HCT116 (cell line): ENCODE measurements around the gene TLK1. TPM values are rescaled to one million over a fixed set of nuclear protein-coding genes. Genes with fewer than 3 reads are reported as not detected.

Experiments used
- ATAC-seq: fragments of 200-7000 bp; cut with Tn5 transposase; 2 replicates; pipeline ENCODE4 v1.9.1; 2020; ENCODE audit warnings: mild to moderate bottlenecking, moderate library complexity
- BruUV-seq: library from RNA; stranded (reverse); fragments of 400-500 nt; replicated peaks from 2 replicates; lab custom pipeline; 2021; lab: Mats Ljungman, UMichigan
- CTCF ChIA-PET: fragments of 300-600 bp; sonication (Branson Sonifier 250); formaldehyde crosslinking; loops from one replicate; lab custom pipeline; 2021; ENCODE audit warnings: antibody characterized with exemption; lab: Charles Lee
- POLR2A ChIA-PET: fragments of 300-600, 350-600 bp; sonication (Branson Sonifier 250); formaldehyde crosslinking; loops from one replicate; lab custom pipeline; 2021; ENCODE audit warnings: antibody characterized with exemption; lab: Charles Lee
- RAD21 ChIA-PET, 2 experiments: fragments of 300-600 bp; sonication (Branson Sonifier 250); formaldehyde crosslinking; loops; one replicate each; lab custom pipeline; 2023; ENCODE audit warnings: low total read pairs in 2 of 2; ENCODE audit not compliant: uncharacterized antibody in 2 of 2, unreplicated experiment in 2 of 2, low non-redundant PET in 1 of 2; lab: Charles Lee
- DNase-seq: peaks from one replicate; pipeline ENCODE4 v3.0.0-alpha.2; 2010; ENCODE audit warnings: low read depth, low spot score
- H2AFZ ChIP-seq: fragments of 200-600 bp; shearing (Covaris generic), sonication (generic); 2 replicates; pipeline ENCODE4 v1.6.1; 2017; ENCODE audit warnings: low read depth, mixed run types, mixed read lengths, antibody characterized with exemption, low read length; ENCODE audit not compliant: poor library complexity, severe bottlenecking
- H3K27ac ChIP-seq: 2 replicates; pipeline ENCODE4 v1.5.1; 2012; ENCODE audit warnings: low read depth, low read length
- H3K27me3 ChIP-seq: fragments of 200-600 bp; sonication (generic); 2 replicates; pipeline ENCODE4 v1.6.1; 2016; ENCODE audit warnings: mixed run types, low read length, mixed read lengths; ENCODE audit not compliant: insufficient read depth
- H3K36me3 ChIP-seq, 2 experiments: fragments of 200-500 bp in 1 of 2; fragments of 200-600 bp in 1 of 2; sonication (Bioruptor generic) in 1 of 2; sonication (generic) in 1 of 2; 2 replicates each; pipeline versions ENCODE4 v1.5.1 to v1.6.1; 2014 to 2016; ENCODE audit warnings: low read length in 2 of 2, inconsistent platforms in 1 of 2, mixed read lengths in 1 of 2, mixed run types in 1 of 2; ENCODE audit not compliant: insufficient read depth in 2 of 2, control insufficient read depth in 1 of 2
- H3K4me1 ChIP-seq, 2 experiments: fragments of 200-600 bp in 1 of 2; sonication (generic) in 1 of 2; 2 replicates each; pipeline versions ENCODE4 v1.5.1 to v1.6.1; 2012 to 2017; ENCODE audit warnings: low read length in 2 of 2, inconsistent platforms in 1 of 2, mild to moderate bottlenecking in 1 of 2, mixed read lengths in 1 of 2, mixed run types in 1 of 2, moderate library complexity in 1 of 2; ENCODE audit not compliant: insufficient read depth in 2 of 2, control insufficient read depth in 1 of 2
- H3K4me2 ChIP-seq: fragments of 200-600 bp; sonication (generic); 2 replicates; pipeline ENCODE4 v1.6.1; 2017; ENCODE audit warnings: mixed run types, low read length, mixed read lengths
- H3K4me3 ChIP-seq, 2 experiments: fragments of 200-600 bp in 1 of 2; sonication (generic) in 1 of 2; replicated peaks in 1 of 2; 2 replicates each; pipeline ENCODE4 v1.5.1; 2011 to 2016; ENCODE audit warnings: low read length in 2 of 2, control low read depth in 1 of 2, low read depth in 1 of 2, mild to moderate bottlenecking in 1 of 2, mixed read lengths in 1 of 2, mixed run types in 1 of 2
- H3K79me2 ChIP-seq: fragments of 200-600 bp; sonication (generic); 2 replicates; pipeline ENCODE4 v1.6.1; 2017; ENCODE audit warnings: mild to moderate bottlenecking, mixed run types, low read length, moderate library complexity, mixed read lengths; ENCODE audit not compliant: insufficient read depth
- H3K9ac ChIP-seq: fragments of 200-600 bp; sonication (generic); 2 replicates; pipeline ENCODE4 v1.6.1; 2016; ENCODE audit warnings: low read length, mixed read lengths
- H3K9me2 ChIP-seq: fragments of 200-600 bp; sonication (generic), shearing (Covaris generic); 2 replicates; pipeline ENCODE4 v1.6.1; 2017; ENCODE audit warnings: mixed run types, mild to moderate bottlenecking, moderate library complexity; ENCODE audit not compliant: insufficient read depth
- H3K9me3 ChIP-seq, 2 experiments: fragments of 200-500 bp in 1 of 2; fragments of 200-600 bp in 1 of 2; sonication (Bioruptor generic) in 1 of 2; sonication (generic) in 1 of 2; 2 replicates each; pipeline ENCODE4 v1.6.1; 2014 to 2017; ENCODE audit warnings: low read length in 2 of 2, mixed read lengths in 2 of 2, inconsistent platforms in 1 of 2, low read depth in 1 of 2, mild to moderate bottlenecking in 1 of 2, mixed run types in 1 of 2, moderate library complexity in 1 of 2; ENCODE audit not compliant: control insufficient read depth in 1 of 2, insufficient read depth in 1 of 2
- H4K20me1 ChIP-seq: fragments of 200-600 bp; sonication (generic), shearing (Covaris generic); 2 replicates; pipeline ENCODE4 v1.6.1; 2017; ENCODE audit warnings: mixed run types, mild to moderate bottlenecking, moderate library complexity; ENCODE audit not compliant: insufficient read depth
- CBX3 ChIP-seq: IDR thresholded peaks from 2 replicates; pipeline ENCODE4 v1.6.1; 2012; ENCODE audit warnings: low read depth
- CEBPB ChIP-seq: IDR thresholded peaks from 2 replicates; pipeline ENCODE4 v1.6.1; 2012; ENCODE audit warnings: low read depth
- EGR1 ChIP-seq: IDR thresholded peaks from 2 replicates; pipeline ENCODE4 v1.6.1; 2012; ENCODE audit warnings: low read depth
- ELF1 ChIP-seq: IDR thresholded peaks from 2 replicates; pipeline ENCODE4 v1.6.1; 2012; ENCODE audit warnings: low read depth, borderline replicate concordance
- EZH2 ChIP-seq: fragments of 200-600 bp; sonication (generic); IDR thresholded peaks from 2 replicates; pipeline ENCODE4 v1.6.1; 2017; ENCODE audit warnings: antibody characterized with exemption, mixed run types
- EZH2phosphoT487 ChIP-seq: fragments of 200-600 bp; IDR thresholded peaks from 2 replicates; pipeline ENCODE4 v1.6.1; 2018; ENCODE audit warnings: antibody characterized with exemption, borderline replicate concordance
- FOSL1 ChIP-seq: IDR thresholded peaks from 2 replicates; pipeline ENCODE4 v1.6.1; 2012; ENCODE audit warnings: low read depth
- JUND ChIP-seq: IDR thresholded peaks from 2 replicates; pipeline ENCODE4 v1.6.1; 2012
- POLR2A ChIP-seq: IDR thresholded peaks from 2 replicates; pipeline ENCODE4 v1.7.0; 2011; ENCODE audit warnings: borderline replicate concordance; ENCODE audit not compliant: insufficient read depth, insufficient read length; ENCODE audit errors: extremely low read depth
- POLR2AphosphoS5 ChIP-seq: IDR thresholded peaks from 2 replicates; pipeline ENCODE4 v1.6.1; 2011; ENCODE audit warnings: mild to moderate bottlenecking, low read depth, low read length, moderate library complexity
- RAD21 ChIP-seq: IDR thresholded peaks from 2 replicates; pipeline ENCODE4 v1.6.1; 2012; ENCODE audit warnings: low read depth, mild to moderate bottlenecking
- SP1 ChIP-seq: IDR thresholded peaks from 2 replicates; pipeline ENCODE4 v1.6.1; 2012; ENCODE audit warnings: low read depth
- TCF7L2 ChIP-seq: IDR thresholded peaks from 2 replicates; pipeline ENCODE4 v1.7.0; 2011; ENCODE audit warnings: borderline replicate concordance, inconsistent platforms; ENCODE audit not compliant: insufficient read depth, insufficient read length; ENCODE audit errors: extremely low read depth
- YY1 ChIP-seq: IDR thresholded peaks from 2 replicates; pipeline ENCODE4 v1.6.1; 2011; ENCODE audit warnings: low read length, low read depth, moderate library complexity, mild to moderate bottlenecking; ENCODE audit not compliant: insufficient replicate concordance; ENCODE audit errors: extremely low read depth
- ZFX ChIP-seq: fragments of 450-650 bp; IDR thresholded peaks from 2 replicates; pipeline ENCODE4 v1.6.1; 2017
- intact Hi-C: fragments of 100-400 bp; cut with micrococcal nuclease; formaldehyde crosslinking; loops from 2 replicates; pipeline ENCODE4 v1.10.0; 2022
- total RNA-seq: library from RNA; stranded (reverse); gene quantifications from one replicate; pipeline ENCODE4 v1.2.1, GENCODE V29; 2021; ENCODE audit not compliant: unreplicated experiment
- TF ChIP-seq, protein P1 (sequence below): IDR thresholded peaks from 2 replicates; pipeline ENCODE4 v1.6.1; 2011; ENCODE audit warnings: mild to moderate bottlenecking, low read length, moderate library complexity; ENCODE audit not compliant: insufficient replicate concordance; ENCODE audit errors: extremely low read depth
- TF ChIP-seq, protein P2 (sequence below), 3 experiments: fragments of 200-600 bp in 1 of 3; sonication (generic) in 1 of 3; IDR thresholded peaks in 2 of 3; conservative IDR thresholded peaks in 1 of 3; 2 replicates each; pipeline ENCODE4 v1.5.1; 2012 to 2017; ENCODE audit warnings: low read depth in 2 of 3, low read length in 2 of 3, antibody characterized with exemption in 1 of 3, borderline replicate concordance in 1 of 3, control low read depth in 1 of 3, mild to moderate bottlenecking in 1 of 3, mixed read lengths in 1 of 3, mixed run types in 1 of 3, moderate library complexity in 1 of 3; ENCODE audit not compliant: insufficient read depth in 1 of 3
- TF ChIP-seq, protein P3 (sequence below): IDR thresholded peaks from 2 replicates; pipeline ENCODE4 v1.6.1; 2012
- TF ChIP-seq, protein P4 (sequence below): IDR thresholded peaks from 2 replicates; pipeline ENCODE4 v1.6.1; 2012; ENCODE audit warnings: low read depth

The TLK1 gene
- total RNA-seq, 1 experiment from 2014 or later, result 57.7 TPM

DNA sequence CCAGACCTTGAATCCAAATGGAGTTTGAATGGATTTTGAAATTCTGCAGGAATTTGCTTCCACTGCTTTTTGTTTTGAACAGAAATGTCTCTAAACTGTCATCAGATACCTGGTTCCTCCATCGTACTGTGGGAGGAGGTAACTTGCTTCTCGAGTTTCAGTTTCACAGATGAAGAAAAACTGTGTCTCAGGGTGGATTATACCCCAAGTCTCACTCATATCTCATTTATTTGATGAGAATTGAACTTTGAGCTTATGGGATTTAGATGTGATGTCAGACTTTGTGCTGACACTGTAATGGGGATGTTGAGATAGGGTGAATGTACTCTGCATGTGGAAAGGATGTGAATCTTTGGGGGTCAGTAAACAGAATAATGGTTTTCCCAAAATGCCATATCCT lies 124.2 kb downstream of the TLK1 start (continued):
- no peak for TF ChIP-seq RAD21
- TF ChIP-seq FOSL1, result no peak

DNA sequence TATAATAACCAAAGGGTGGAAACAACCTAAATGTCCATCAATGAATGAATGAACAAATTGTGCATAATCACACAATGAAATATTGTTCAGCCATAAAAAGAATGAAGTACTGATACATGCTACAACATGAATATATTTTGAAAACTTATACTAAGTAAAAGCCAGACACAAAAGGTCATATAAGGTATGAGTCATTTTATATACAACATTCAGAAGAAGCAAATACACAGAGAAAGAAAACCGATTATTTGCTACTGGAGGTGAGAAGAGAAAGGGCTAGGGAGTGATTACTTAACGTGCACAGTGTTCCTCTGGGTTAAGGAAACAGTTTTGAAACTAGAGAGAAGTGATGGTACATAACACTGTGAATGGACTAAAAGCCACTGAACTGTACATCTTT lies 126.4 kb downstream of the TLK1 start:
- H3K27me3 ChIP-seq, result no peaks in the 10 kb centered on the region
- H3K9ac ChIP-seq, result no peak overlapping the region
- ChIA-PET CTCF (no interaction called here), POLR2A (no interaction called here), RAD21 (no interaction called here)
- no TSS peak for BruUV-seq
- DNase-seq (no peak), ATAC-seq (no peak)
- peaks cover 0 to 10% of the 10 kb centered on the region in 2 experiments; a peak in 1 of 4 replicates for H3K36me3 ChIP-seq
- H3K9me3 ChIP-seq, result no peaks in the 10 kb centered on the region
- intact Hi-C loops, result no loop called here
- H2AFZ ChIP-seq, result no peak overlapping the region
- H3K27ac ChIP-seq, result no peak overlapping the region
- H3K9me2 ChIP-seq, result no peaks in the 10 kb centered on the region
- no peak for TF ChIP-seq SP1
- TF ChIP-seq CBX3, result no peak
- TF ChIP-seq, protein P1, sequence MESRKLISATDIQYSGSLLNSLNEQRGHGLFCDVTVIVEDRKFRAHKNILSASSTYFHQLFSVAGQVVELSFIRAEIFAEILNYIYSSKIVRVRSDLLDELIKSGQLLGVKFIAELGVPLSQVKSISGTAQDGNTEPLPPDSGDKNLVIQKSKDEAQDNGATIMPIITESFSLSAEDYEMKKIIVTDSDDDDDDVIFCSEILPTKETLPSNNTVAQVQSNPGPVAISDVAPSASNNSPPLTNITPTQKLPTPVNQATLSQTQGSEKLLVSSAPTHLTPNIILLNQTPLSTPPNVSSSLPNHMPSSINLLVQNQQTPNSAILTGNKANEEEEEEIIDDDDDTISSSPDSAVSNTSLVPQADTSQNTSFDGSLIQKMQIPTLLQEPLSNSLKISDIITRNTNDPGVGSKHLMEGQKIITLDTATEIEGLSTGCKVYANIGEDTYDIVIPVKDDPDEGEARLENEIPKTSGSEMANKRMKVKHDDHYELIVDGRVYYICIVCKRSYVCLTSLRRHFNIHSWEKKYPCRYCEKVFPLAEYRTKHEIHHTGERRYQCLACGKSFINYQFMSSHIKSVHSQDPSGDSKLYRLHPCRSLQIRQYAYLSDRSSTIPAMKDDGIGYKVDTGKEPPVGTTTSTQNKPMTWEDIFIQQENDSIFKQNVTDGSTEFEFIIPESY, result no peak
- TF ChIP-seq ELF1, result no peak
- TF ChIP-seq EZH2, result no peak
- TF ChIP-seq, protein P2, sequence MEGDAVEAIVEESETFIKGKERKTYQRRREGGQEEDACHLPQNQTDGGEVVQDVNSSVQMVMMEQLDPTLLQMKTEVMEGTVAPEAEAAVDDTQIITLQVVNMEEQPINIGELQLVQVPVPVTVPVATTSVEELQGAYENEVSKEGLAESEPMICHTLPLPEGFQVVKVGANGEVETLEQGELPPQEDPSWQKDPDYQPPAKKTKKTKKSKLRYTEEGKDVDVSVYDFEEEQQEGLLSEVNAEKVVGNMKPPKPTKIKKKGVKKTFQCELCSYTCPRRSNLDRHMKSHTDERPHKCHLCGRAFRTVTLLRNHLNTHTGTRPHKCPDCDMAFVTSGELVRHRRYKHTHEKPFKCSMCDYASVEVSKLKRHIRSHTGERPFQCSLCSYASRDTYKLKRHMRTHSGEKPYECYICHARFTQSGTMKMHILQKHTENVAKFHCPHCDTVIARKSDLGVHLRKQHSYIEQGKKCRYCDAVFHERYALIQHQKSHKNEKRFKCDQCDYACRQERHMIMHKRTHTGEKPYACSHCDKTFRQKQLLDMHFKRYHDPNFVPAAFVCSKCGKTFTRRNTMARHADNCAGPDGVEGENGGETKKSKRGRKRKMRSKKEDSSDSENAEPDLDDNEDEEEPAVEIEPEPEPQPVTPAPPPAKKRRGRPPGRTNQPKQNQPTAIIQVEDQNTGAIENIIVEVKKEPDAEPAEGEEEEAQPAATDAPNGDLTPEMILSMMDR (IDR thresholded peaks at IDR 0.05 in 2 of 3, conservative IDR thresholded peaks at IDR 0.05 in 1 of 3; ENCODE audit: borderline replicate concordance in 1 of 3, insufficient read depth in 1 of 3, low read depth in 2 of 3, low read length in 2 of 3), result no peak
- TF ChIP-seq POLR2AphosphoS5, result no peak
- no peak for TF ChIP-seq RAD21
- TF ChIP-seq POLR2A, result no peak
- no peak for TF ChIP-seq TCF7L2
- TF ChIP-seq YY1, result no peak
- TF ChIP-seq CEBPB, result no peak
- TF ChIP-seq, protein P3, sequence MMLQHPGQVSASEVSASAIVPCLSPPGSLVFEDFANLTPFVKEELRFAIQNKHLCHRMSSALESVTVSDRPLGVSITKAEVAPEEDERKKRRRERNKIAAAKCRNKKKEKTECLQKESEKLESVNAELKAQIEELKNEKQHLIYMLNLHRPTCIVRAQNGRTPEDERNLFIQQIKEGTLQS, result no peak
- TF ChIP-seq EZH2phosphoT487, result no peak
- TF ChIP-seq, protein P4, sequence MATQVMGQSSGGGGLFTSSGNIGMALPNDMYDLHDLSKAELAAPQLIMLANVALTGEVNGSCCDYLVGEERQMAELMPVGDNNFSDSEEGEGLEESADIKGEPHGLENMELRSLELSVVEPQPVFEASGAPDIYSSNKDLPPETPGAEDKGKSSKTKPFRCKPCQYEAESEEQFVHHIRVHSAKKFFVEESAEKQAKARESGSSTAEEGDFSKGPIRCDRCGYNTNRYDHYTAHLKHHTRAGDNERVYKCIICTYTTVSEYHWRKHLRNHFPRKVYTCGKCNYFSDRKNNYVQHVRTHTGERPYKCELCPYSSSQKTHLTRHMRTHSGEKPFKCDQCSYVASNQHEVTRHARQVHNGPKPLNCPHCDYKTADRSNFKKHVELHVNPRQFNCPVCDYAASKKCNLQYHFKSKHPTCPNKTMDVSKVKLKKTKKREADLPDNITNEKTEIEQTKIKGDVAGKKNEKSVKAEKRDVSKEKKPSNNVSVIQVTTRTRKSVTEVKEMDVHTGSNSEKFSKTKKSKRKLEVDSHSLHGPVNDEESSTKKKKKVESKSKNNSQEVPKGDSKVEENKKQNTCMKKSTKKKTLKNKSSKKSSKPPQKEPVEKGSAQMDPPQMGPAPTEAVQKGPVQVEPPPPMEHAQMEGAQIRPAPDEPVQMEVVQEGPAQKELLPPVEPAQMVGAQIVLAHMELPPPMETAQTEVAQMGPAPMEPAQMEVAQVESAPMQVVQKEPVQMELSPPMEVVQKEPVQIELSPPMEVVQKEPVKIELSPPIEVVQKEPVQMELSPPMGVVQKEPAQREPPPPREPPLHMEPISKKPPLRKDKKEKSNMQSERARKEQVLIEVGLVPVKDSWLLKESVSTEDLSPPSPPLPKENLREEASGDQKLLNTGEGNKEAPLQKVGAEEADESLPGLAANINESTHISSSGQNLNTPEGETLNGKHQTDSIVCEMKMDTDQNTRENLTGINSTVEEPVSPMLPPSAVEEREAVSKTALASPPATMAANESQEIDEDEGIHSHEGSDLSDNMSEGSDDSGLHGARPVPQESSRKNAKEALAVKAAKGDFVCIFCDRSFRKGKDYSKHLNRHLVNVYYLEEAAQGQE, result no peak
- no peak for TF ChIP-seq EGR1
- TF ChIP-seq FOSL1, result no peak
- TF ChIP-seq ZFX, result no peak
- TF ChIP-seq JUND, result no peak
- H4K20me1 ChIP-seq, result no peaks in the 10 kb centered on the region
- H3K4me2 ChIP-seq, result no peak overlapping the region
- no peak overlapping the region for H3K4me3 ChIP-seq
- H3K79me2 ChIP-seq, result no peaks in the 10 kb centered on the region
- no peaks in the 10 kb centered on the region for H3K4me1 ChIP-seq
